ENCODE results near the gene KLHL33. TPM values are rescaled to one million over a fixed set of nuclear protein-coding genes. Genes with fewer than 3 reads are reported as not detected.

The KLHL33 gene
- total RNA-seq, 1 donor from 2014 or later, result not detected

DNA sequence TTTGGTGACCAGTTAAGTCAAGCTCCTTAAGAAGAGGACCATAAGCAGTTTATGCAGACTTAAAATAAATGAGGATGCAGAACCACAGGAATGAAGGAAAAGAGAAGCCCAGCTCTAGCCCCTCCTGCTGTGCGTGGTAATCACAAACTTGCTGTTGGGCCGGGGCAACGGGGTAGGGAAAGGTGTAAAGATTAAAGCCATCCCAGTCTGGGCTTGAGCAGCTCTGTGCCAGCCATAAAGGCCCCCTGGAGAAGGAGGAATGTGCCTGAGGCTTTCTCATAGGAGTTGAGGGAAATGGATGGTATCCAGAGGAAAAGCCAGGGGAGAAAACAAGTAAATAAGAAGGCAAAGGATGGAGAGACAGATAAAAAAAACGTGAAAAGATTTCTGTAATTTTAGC lies 47.8 kb downstream of the KLHL33 start:
- peaks cover 67% of the 10 kb centered on the region for H3K36me3 Mint-ChIP-seq (ENCODE audit: low read depth)
- H3K4me3 Mint-ChIP-seq (ENCODE audit: low read depth), result no peak overlapping the region
- no peaks in the 10 kb centered on the region for H3K4me1 Mint-ChIP-seq (ENCODE audit: low read depth)
- no peaks in the 10 kb centered on the region for H3K27me3 Mint-ChIP-seq (ENCODE audit: low read depth)
- H3K9me3 Mint-ChIP-seq, result no peaks in the 10 kb centered on the region
- intact Hi-C loops (cut with micrococcal nuclease), result no loop called here
- no peak for DNase-seq (ENCODE audit: low spot score)
- peak overlapping the region; percentile 47 for H3K27ac Mint-ChIP-seq

DNA sequence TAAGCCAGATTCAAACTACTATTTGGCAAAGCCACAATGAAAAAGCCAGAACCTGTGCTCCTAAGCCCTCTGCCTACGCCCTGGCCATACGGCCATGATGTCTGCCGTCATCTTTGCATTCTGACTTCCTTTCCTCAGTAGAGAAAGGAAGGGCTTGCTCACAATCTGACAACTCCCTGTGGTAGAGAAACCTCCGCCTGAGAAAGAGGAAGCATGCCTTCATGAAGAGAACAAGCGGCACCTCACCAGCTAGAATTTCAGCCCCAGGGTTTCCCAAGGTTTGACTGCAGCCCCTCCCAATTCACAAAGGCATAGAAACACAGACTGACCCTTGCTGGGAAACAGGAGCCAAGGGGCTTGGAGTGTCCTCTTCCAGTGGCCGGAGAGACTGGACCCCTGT lies 48.4 kb downstream of the KLHL33 start:
- Mint-ChIP-seq H3K27ac (no peak overlapping the region), H3K36me3 (ENCODE audit: low read depth) (peaks cover 69% of the 10 kb centered on the region), H3K4me1 (ENCODE audit: low read depth) (no peaks in the 10 kb centered on the region), H3K4me3 (ENCODE audit: low read depth) (no peak overlapping the region), H3K27me3 (ENCODE audit: low read depth) (no peaks in the 10 kb centered on the region), H3K9me3 (no peaks in the 10 kb centered on the region)
- intact Hi-C loops (cut with micrococcal nuclease), result no loop called here
- no peak for DNase-seq (ENCODE audit: low spot score)

DNA sequence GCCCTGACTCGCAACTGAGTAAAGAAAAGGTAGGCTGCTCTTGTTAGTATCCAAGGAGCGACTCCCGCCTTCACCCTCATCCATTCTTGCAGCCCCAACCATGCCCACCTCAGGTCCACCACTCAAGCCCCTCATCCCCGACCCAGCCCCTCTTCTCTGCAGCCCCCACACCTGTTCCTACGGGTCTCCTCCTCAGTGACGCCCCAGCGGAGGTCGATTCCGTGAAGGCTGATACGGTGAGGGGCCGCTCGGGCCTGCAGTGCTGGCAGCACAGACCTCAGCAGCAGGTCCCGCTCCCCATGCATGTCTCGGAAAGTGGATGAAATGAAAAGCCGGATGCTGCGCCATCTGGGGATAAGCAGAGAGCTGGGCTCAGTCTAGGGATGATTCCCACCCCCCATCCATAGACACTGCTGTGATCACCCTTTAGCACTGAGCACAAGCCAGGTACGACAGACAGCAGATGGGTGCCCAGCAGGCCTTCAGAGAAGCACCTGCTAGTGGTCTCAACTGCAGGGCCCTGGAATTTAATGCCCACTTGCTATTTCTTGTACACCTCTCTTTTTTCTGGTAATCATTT lies 49.6 kb downstream of the KLHL33 start:
- Mint-ChIP-seq H3K36me3 (ENCODE audit: low read depth) (peaks cover 75% of the 10 kb centered on the region), H3K4me3 (ENCODE audit: low read depth) (no peak overlapping the region), H3K27ac (no peak overlapping the region), H3K4me1 (ENCODE audit: low read depth) (no peaks in the 10 kb centered on the region), H3K27me3 (ENCODE audit: low read depth) (no peaks in the 10 kb centered on the region), H3K9me3 (no peaks in the 10 kb centered on the region)
- no peak for DNase-seq (ENCODE audit: low spot score)
- intact Hi-C loops (cut with micrococcal nuclease), result no loop called here

DNA sequence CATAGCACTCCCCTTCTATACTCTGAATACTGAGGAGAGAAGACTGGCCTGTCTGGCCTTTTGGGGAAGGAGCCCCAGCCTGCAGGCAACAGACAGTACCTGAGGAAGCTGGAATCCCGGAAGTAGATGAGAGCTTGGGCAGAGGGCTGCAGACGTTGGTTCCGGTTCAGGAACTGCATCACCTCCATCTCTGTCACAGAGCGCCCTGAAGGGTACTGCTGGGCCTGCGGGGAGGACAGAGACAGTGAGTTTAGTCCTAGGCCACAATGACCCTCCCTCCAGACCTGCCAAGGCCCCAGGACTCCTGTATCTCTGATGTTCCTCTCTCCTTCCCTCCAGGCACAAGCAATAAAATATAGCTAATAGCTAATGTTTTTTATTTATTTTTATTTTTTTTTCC lies 51.1 kb downstream of the KLHL33 start:
- H3K9me3 Mint-ChIP-seq, result no peaks in the 10 kb centered on the region
- no peaks in the 10 kb centered on the region for H3K27me3 Mint-ChIP-seq (ENCODE audit: low read depth)
- H3K4me3 Mint-ChIP-seq (ENCODE audit: low read depth), result no peak overlapping the region
- no peak for DNase-seq (ENCODE audit: low spot score)
- no peaks in the 10 kb centered on the region for H3K4me1 Mint-ChIP-seq (ENCODE audit: low read depth)
- intact Hi-C loops (cut with micrococcal nuclease), result no loop called here
- H3K27ac Mint-ChIP-seq, result no peak overlapping the region
- peaks cover 77% of the 10 kb centered on the region for H3K36me3 Mint-ChIP-seq (ENCODE audit: low read depth)

DNA sequence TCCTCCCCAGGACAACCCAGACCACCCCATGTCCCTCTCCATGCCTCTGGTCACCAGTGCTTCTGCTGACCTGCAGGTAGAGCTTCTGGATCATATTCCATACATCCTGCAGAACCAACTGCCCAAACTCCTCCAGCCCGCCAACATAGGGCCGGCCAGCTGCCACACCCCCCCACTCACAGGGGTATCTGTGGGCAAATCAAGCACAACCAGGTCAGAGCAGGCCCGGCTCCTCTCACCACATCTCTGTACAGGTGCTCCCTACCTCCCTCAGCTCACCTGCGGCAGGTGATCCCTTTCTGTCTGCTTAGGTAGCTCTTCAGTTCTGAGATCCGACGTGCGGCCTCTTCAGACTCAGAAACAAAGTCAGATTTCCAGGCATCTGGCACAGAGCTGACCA lies 51.6 kb downstream of the KLHL33 start:
- DNase-seq (ENCODE audit: low spot score), result no peak
- H3K36me3 Mint-ChIP-seq (ENCODE audit: low read depth), result peaks cover 76% of the 10 kb centered on the region
- no peak overlapping the region for H3K4me3 Mint-ChIP-seq (ENCODE audit: low read depth)
- no peaks in the 10 kb centered on the region for H3K27me3 Mint-ChIP-seq (ENCODE audit: low read depth)
- no peaks in the 10 kb centered on the region for H3K9me3 Mint-ChIP-seq
- no peak overlapping the region for H3K27ac Mint-ChIP-seq
- no peaks in the 10 kb centered on the region for H3K4me1 Mint-ChIP-seq (ENCODE audit: low read depth)
- intact Hi-C loops (cut with micrococcal nuclease), result no loop called here

DNA sequence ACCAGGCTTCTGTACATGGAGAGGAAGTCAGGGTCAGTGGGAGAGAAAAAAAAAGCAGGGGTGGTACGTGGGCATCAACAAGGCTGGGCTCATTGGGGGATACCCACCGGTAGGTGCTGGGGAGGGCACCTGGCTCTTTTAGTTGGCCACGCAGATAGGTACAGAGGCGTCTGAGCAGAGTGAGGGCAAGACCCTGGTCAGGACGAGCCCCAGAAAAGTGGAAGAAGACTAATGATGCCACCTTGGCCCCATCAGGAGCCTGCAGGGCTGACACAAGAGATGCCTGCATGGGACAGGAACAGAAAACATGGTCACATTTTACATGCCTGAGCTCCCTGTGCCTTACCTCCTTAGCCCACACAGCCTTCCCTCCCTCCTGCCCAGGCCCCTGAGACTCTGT lies 52.3 kb downstream of the KLHL33 start:
- intact Hi-C loops (cut with micrococcal nuclease), result no loop called here
- no peak for DNase-seq (ENCODE audit: low spot score)
- Mint-ChIP-seq H3K9me3 (no peaks in the 10 kb centered on the region), H3K4me1 (ENCODE audit: low read depth) (no peaks in the 10 kb centered on the region), H3K36me3 (ENCODE audit: low read depth) (peaks cover 72% of the 10 kb centered on the region), H3K4me3 (ENCODE audit: low read depth) (no peak overlapping the region), H3K27ac (no peak overlapping the region), H3K27me3 (ENCODE audit: low read depth) (no peaks in the 10 kb centered on the region)

DNA sequence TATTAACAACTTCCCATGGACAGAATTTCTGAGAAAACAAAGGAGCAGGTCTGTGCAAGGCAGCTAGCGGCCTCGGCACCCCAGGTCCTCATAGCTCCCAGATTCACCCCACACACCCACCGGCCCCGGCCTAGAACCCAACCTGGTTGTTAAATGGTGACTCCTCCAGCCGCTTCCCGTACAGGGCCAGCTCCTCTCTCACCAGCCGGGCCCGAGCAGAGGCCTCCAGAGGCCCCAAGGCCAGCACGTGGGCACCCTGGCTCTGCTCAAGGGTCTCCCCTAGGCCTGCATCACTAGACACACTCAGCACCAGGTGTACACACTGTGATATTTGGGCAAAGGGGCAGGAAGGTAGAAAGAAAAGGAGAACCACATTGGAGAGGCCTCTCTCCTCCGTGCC lies 52.9 kb downstream of the KLHL33 start:
- no peak for DNase-seq (ENCODE audit: low spot score)
- peaks cover 72% of the 10 kb centered on the region for H3K36me3 Mint-ChIP-seq (ENCODE audit: low read depth)
- intact Hi-C loops (cut with micrococcal nuclease), result no loop called here
- H3K27me3 Mint-ChIP-seq (ENCODE audit: low read depth), result no peaks in the 10 kb centered on the region
- H3K9me3 Mint-ChIP-seq, result no peaks in the 10 kb centered on the region
- H3K4me1 Mint-ChIP-seq (ENCODE audit: low read depth), result no peaks in the 10 kb centered on the region
- no peak overlapping the region for H3K4me3 Mint-ChIP-seq (ENCODE audit: low read depth)
- H3K27ac Mint-ChIP-seq, result no peak overlapping the region

DNA sequence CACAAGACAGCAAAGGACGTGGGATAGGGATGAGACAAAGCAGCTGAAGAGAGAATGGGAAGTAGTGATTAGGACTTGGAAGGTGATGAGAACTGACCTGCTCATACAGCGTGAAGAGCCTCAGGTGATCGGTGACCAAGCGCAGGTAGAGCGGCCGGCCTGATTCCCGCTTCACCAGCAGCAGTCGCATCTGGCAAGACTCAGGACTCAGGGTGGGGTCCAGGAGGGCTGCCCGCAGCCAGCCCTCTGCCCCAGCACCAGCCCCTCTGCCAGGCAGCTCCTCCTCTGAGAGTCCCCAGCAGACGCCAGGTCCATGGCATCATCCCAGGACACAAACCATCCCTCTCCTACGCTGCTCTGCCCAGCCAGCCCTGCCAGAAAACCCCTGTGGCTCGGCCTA lies 53.4 kb downstream of the KLHL33 start:
- no peaks in the 10 kb centered on the region for H3K4me1 Mint-ChIP-seq (ENCODE audit: low read depth)
- H3K27ac Mint-ChIP-seq, result no peak overlapping the region
- H3K27me3 Mint-ChIP-seq (ENCODE audit: low read depth), result no peaks in the 10 kb centered on the region
- peaks cover 72% of the 10 kb centered on the region for H3K36me3 Mint-ChIP-seq (ENCODE audit: low read depth)
- no peaks in the 10 kb centered on the region for H3K9me3 Mint-ChIP-seq
- no peak for DNase-seq (ENCODE audit: low spot score)
- no peak overlapping the region for H3K4me3 Mint-ChIP-seq (ENCODE audit: low read depth)
- intact Hi-C loops (cut with micrococcal nuclease), result no loop called here

DNA sequence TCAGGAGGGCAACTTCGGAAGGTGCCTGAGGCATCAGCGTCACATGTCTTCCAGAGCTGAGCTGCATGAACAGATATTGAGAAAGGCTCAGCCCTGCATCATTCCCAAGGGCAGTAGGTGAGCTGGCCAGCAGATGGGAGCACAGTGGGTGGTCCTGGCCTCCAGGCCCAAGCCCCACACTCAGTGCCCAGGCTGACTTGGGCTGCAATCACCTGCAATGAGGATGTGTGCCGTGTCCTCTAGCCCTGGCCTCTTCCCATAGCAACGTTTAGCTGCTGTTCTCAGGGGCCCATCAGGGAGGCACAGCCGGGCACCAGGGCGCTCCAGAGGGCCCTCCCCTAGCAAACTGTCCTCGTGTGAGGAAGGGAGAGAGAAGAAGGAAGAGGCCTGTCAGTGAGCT lies 54.6 kb downstream of the KLHL33 start:
- Mint-ChIP-seq H3K4me3 (ENCODE audit: low read depth) (no peak overlapping the region), H3K36me3 (ENCODE audit: low read depth) (peaks cover 73% of the 10 kb centered on the region), H3K27ac (no peak overlapping the region), H3K9me3 (no peaks in the 10 kb centered on the region), H3K27me3 (ENCODE audit: low read depth) (no peaks in the 10 kb centered on the region), H3K4me1 (ENCODE audit: low read depth) (no peaks in the 10 kb centered on the region)
- no peak for DNase-seq (ENCODE audit: low spot score)
- intact Hi-C loops (cut with micrococcal nuclease), result no loop called here

DNA sequence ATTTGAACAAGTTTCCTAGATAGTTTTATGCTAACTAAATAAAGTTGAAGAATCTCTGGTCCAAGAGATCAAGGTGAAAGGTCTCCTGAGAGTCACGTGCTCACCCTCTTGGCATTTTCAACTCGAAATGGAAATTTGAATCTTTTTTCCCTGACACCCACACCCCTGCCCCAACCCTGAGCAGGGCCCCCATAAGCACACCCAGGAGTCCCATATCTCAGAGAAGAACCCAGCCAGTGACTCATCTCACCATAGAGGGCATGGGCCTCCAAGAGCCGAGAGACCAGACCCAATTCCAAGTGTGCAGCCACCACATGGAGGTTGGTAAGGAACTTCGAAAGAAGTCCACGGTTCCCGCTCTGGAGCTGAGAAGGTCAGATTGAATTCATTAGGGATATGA lies 55.3 kb downstream of the KLHL33 start:
- no peak for DNase-seq (ENCODE audit: low spot score)
- Mint-ChIP-seq H3K4me3 (ENCODE audit: low read depth) (no peak overlapping the region), H3K27ac (no peak overlapping the region), H3K9me3 (no peaks in the 10 kb centered on the region), H3K36me3 (ENCODE audit: low read depth) (peaks cover 70% of the 10 kb centered on the region), H3K27me3 (ENCODE audit: low read depth) (no peaks in the 10 kb centered on the region), H3K4me1 (ENCODE audit: low read depth) (no peaks in the 10 kb centered on the region)
- intact Hi-C loops (cut with micrococcal nuclease), result no loop called here

DNA sequence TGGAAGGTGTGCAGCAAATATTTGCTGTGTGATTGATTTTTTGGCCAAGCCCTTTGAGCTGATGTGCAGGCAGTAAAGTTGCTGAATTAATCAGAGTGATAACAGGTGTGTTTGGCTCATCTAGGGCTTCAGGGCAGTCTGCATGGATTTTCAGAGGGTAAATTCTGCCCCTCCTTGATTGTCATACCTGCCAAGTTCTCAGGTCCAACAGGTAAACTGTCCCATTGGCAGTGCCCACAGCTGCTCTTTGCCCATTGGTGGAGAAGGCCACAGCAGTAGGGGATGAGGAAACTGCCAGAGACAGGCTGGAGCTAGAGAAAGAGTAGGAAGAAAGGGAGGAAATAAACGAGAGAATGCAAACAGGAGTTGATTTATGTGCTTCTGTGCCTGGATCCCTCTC lies 56.2 kb downstream of the KLHL33 start:
- intact Hi-C loops (cut with micrococcal nuclease), result no loop called here
- Mint-ChIP-seq H3K9me3 (no peaks in the 10 kb centered on the region), H3K4me3 (ENCODE audit: low read depth) (no peak overlapping the region), H3K27me3 (ENCODE audit: low read depth) (no peaks in the 10 kb centered on the region), H3K4me1 (ENCODE audit: low read depth) (no peaks in the 10 kb centered on the region), H3K36me3 (ENCODE audit: low read depth) (peaks cover 72% of the 10 kb centered on the region), H3K27ac (no peak overlapping the region)
- DNase-seq (ENCODE audit: low spot score), result no peak

DNA sequence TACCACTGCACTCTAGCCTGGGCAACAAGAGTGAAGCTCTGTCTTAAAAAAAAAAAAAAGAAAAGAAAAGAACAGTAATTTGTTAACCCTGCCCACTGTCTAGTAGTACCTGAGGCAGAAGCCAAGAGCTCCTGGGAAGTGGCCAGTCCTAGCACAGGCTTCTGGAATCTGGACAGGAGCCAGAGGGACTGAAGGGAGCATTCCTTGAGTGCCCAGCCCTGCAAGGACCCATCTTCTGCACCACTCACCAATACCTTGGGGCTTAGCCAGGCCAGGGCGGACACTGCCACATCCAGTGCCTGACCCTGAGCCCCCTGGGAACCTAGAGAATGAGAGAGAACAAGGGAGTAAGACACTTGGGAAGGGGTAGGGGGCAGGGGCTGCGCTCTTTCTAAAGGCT lies 58.8 kb downstream of the KLHL33 start:
- DNase-seq (ENCODE audit: low spot score), result no peak
- H3K9me3 Mint-ChIP-seq, result no peaks in the 10 kb centered on the region
- H3K4me1 Mint-ChIP-seq (ENCODE audit: low read depth), result no peaks in the 10 kb centered on the region
- peaks cover 70% of the 10 kb centered on the region for H3K36me3 Mint-ChIP-seq (ENCODE audit: low read depth)
- H3K27ac Mint-ChIP-seq, result no peak overlapping the region
- intact Hi-C loops (cut with micrococcal nuclease), result no loop called here
- H3K4me3 Mint-ChIP-seq (ENCODE audit: low read depth), result no peak overlapping the region
- no peaks in the 10 kb centered on the region for H3K27me3 Mint-ChIP-seq (ENCODE audit: low read depth)

DNA sequence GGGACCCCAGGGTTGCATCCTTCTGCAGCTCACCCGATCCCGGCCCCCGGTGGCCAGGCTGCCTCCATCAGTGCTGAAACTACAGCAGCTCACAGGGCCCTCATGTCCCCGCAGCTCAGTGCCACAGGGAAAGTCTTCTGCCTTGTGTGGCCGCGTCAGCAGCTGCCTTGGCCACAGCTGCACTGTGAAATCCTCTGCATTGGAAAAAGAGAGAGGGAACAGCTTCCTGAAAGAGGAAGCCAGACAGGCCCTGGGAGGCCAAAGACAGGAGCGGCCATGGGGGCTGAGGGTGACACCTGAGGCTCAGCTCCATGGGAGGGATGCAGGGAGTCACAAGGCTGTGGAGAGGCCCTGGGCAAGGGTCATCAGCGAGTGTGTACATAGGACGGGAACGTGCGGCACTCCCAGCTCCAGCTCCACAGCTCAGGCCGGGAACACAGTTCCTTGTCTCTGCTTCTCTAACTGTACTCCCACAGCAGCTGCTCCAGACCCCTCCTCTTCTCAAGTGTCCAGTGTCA lies 59.8 kb downstream of the KLHL33 start:
- no peak overlapping the region for H3K4me3 Mint-ChIP-seq (ENCODE audit: low read depth)

More for the DNA sequence above, 59.8 kb downstream of the KLHL33 start:
- H3K4me1 Mint-ChIP-seq (ENCODE audit: low read depth), result no peaks in the 10 kb centered on the region
- H3K9me3 Mint-ChIP-seq, result no peaks in the 10 kb centered on the region
- DNase-seq (ENCODE audit: low spot score), result no peak
- H3K27ac Mint-ChIP-seq, result no peak overlapping the region
- no peaks in the 10 kb centered on the region for H3K27me3 Mint-ChIP-seq (ENCODE audit: low read depth)
- intact Hi-C loops (cut with micrococcal nuclease), result no loop called here
- H3K36me3 Mint-ChIP-seq (ENCODE audit: low read depth), result peaks cover 69% of the 10 kb centered on the region
